Uterus (tissue), 2 donors: Measurements from ENCODE around the gene TRIOBP.

ENCODE experiments used
- CTCF ChIP-seq, 4 experiments: fragments of 200-600 bp in 2 of 4; fragments of 450-650 bp in 2 of 4; sonication (generic) in 2 of 4; IDR thresholded peaks; one replicate each; pipeline ENCODE4 v1.5.1; 2016 to 2019; ENCODE audit warnings: antibody characterized with exemption in 4 of 4, mild to moderate bottlenecking in 2 of 4, moderate library complexity in 1 of 4
- POLR2A ChIP-seq, 2 donors: fragments of 450-650 bp; IDR thresholded peaks; one replicate each; pipeline ENCODE4 v1.6.1; 2016; ENCODE audit warnings: antibody characterized with exemption in 2 of 2, mild to moderate bottlenecking in 1 of 2, moderate library complexity in 1 of 2

- TF ChIP-seq CTCF (IDR thresholded peaks at IDR 0.05) (no peak), POLR2A (IDR thresholded peaks at IDR 0.05) (no peak)
Observed at GRCh38 chr22:37654563-37655251, 42.1 kb upstream of the TRIOBP start.
